Stimulated activated naive B cell treated with anti-CD40 and anti-IgM and Interleukin-4, amounts not matched to agents 10 μg/mL and 1 μg/mL and 100 μg/mL, for 72 hours (primary cell): ENCODE data around the gene SS18L1.
"Not testable (repeated sequence)": the region's sequence is repeated elsewhere in the genome, so short reads cannot be mapped to it uniquely, and the experiment has no call there.

Experiments
- ATAC-seq, 2 donors: fragments of 150-1000 bp; cut with Tn5 transposase; replicated peaks; 2 replicates each; pipeline ENCODE4 v1.10.0; 2021; ENCODE audit warnings: moderate library complexity in 1 of 2
- DNase-seq: peaks from one replicate; pipeline ENCODE4 v3.0.0; 2021
- H3K27ac Mint-ChIP-seq: one replicate; pipeline ENCODE4 v1.8.0; 2022; ENCODE audit warnings: mild to moderate bottlenecking, mixed read lengths
- H3K27me3 Mint-ChIP-seq, 2 donors: one replicate each; pipeline ENCODE4 v1.8.0; 2022; ENCODE audit warnings: mixed read lengths in 2 of 2
- H3K36me3 Mint-ChIP-seq, 2 donors: one replicate each; pipeline ENCODE4 v1.8.0; 2022; ENCODE audit warnings: mixed read lengths in 2 of 2, mild to moderate bottlenecking in 1 of 2
- H3K4me1 Mint-ChIP-seq, 2 donors: one replicate each; pipeline ENCODE4 v1.8.0; 2022; ENCODE audit warnings: mixed read lengths in 2 of 2, mild to moderate bottlenecking in 1 of 2
- H3K4me3 Mint-ChIP-seq, 2 donors: one replicate each; pipeline ENCODE4 v1.8.0; 2022; ENCODE audit warnings: mild to moderate bottlenecking in 2 of 2, mixed read lengths in 2 of 2, moderate library complexity in 1 of 2
- H3K9me3 Mint-ChIP-seq, 2 donors: one replicate each; pipeline ENCODE4 v1.8.0; 2022; ENCODE audit warnings: mixed read lengths in 2 of 2, mild to moderate bottlenecking in 1 of 2

The SS18L1 gene, protein sequence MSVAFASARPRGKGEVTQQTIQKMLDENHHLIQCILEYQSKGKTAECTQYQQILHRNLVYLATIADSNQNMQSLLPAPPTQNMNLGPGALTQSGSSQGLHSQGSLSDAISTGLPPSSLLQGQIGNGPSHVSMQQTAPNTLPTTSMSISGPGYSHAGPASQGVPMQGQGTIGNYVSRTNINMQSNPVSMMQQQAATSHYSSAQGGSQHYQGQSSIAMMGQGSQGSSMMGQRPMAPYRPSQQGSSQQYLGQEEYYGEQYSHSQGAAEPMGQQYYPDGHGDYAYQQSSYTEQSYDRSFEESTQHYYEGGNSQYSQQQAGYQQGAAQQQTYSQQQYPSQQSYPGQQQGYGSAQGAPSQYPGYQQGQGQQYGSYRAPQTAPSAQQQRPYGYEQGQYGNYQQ

DNA sequence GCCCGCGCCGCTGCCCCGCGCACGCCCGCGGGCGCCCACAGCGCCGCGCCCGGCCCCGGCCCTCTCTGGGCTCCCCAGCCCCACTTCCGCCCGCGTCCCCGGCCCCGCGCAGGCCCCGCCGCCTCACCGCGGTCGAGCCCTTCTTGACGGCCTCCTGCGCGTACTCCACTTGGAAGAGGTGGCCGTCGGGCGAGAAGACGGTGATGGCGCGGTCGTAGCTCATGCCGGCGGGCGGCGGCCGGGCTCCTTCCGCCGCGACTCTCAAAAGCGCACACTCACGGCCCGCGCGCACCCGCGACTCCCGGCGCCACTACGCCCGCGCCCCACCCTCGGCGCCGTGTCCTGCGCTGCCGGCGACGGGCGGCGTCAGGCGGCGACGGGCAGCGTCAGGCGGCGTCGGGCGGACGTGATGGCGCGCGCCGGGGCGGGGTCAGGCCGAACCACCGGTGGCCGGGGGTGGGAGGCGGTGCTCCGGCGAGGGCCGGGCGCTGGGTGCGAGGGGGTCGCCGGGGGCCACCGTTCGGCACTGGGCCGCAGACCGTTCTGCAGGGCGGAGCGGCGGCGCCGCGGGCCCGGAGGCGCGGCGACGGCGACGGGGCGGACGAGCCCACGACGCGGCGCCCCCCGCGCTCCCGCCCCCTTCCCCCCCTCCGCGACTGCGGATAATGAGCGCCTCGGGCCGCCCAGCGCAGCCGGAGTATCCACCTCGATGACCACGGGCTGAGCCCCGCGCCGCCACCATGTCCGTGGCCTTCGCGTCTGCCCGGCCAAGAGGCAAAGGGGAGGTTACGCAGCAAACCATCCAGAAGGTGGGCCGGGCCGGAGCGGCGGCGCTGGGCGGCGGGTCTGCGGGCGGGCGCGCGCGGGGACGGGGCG is at the start of gene SS18L1, which contains the start of gene PSMA7:
Gene SS18L1 (plus strand): TSS at position 689 of the 876 bp plus-strand sequence. CDS start 52 bp downstream, at position 741.
Gene PSMA7 (minus strand): TSS at position 314 of the 876 bp plus-strand sequence. CDS start 91 bp downstream, at position 223.
- ATAC-seq (peak; percentile 90 to 93), DNase-seq (peak; percentile 79)
- H3K27ac Mint-ChIP-seq = peak within 1 kb of the TSS; percentile 96
- H3K9me3 Mint-ChIP-seq = no peaks in the 10 kb centered on the region
- peaks cover 31 to 49% of the 10 kb centered on the region in 2 donors for H3K4me1 Mint-ChIP-seq
- H3K4me3 Mint-ChIP-seq = peak within 1 kb of the TSS; percentile 90
- H3K27me3 Mint-ChIP-seq = no peaks in the 10 kb centered on the region
- H3K36me3 Mint-ChIP-seq = peaks cover 14 to 36% of the 10 kb centered on the region in 2 donors

DNA sequence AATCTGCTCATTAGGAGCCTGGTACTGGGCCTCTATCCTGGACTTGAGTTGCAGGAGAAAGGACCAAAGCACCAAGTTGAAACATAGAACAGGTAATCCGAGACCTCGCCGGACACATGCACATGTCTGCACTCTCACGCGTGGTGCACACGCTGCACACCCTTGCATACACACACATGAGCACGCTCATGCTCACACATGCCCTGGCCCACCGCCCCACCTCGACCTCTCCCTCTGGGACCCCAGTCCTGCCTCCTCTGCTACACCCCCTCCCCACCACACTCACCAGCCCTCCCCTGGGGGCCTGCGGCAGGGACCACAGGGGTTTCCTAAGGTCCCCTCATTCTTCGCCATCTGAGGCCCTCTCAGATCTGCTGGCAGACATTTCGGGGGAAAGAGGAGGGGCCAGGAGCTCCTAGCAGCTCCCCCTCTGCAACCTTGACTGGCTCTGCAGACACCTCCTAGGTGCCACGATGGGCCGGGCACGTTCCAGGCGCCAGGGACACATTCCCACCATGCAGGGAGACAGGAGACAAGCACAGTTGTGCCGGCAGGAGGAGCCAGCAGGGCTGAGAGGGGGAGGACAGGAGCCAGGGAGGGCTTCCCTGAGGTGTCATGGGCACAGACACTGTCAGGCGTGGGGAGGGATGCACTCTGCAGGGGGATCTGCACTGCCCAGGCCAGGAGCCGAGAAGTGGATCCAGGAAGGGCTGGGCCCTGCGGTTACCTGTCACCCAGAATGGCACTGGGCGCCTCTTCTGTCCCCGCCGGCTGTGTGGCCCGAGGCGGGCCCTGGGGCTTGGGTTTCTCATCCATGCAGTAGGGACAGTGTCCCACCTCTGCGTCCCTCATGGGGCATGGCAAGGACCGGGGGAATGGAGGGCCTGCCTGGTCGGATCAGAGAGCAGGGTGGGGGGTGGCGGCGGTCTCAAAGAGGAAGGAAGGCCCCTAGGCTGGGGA is 46.9 kb upstream of the SS18L1 start:
- peaks cover 36 to 37% of the 10 kb centered on the region in 2 donors for H3K27me3 Mint-ChIP-seq
- no peak overlapping the region for H3K4me3 Mint-ChIP-seq
- peaks cover 12 to 15% of the 10 kb centered on the region in 2 donors for H3K9me3 Mint-ChIP-seq
- no peak for ATAC-seq
- H3K36me3 Mint-ChIP-seq = peaks cover 7 to 22% of the 10 kb centered on the region in 2 donors
- no peak overlapping the region for H3K27ac Mint-ChIP-seq
- no peak for DNase-seq
- peaks cover 0 to 1% of the 10 kb centered on the region in 2 donors for H3K4me1 Mint-ChIP-seq

DNA sequence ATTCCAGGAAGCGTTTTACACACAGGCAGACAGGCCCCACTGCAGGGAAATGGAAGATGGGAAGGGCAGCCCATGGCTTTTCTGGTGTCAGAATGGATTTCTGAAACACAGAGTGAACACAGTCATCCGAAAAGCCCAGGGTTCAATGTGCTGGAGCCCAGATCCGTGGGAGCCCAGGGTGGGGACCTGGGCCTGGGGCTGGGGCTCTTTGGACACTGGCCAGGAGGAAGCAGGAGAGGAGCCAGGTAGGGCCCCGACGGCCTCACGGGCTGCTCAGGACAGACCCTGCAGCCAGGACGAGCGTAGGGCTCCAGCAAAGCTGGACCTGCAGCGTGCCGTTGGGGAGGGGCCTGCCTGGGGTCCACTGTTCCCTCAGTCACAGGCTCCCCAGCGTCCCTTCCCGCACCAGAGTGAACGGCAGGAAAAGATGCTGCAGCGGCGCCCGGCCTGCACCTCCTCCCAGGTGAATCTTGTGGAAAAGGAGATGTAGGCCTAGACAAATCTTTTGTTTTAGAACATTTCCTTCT is 45.6 kb upstream of the SS18L1 start:
- Mint-ChIP-seq H3K27me3 (peaks cover 35 to 38% of the 10 kb centered on the region in 2 donors), H3K27ac (no peak overlapping the region), H3K4me3 (no peak overlapping the region), H3K36me3 (peaks cover 7 to 22% of the 10 kb centered on the region in 2 donors), H3K4me1 (peaks cover 0 to 1% of the 10 kb centered on the region in 2 donors), H3K9me3 (peaks cover 12 to 15% of the 10 kb centered on the region in 2 donors)
- ATAC-seq (no peak), DNase-seq (no peak)

DNA sequence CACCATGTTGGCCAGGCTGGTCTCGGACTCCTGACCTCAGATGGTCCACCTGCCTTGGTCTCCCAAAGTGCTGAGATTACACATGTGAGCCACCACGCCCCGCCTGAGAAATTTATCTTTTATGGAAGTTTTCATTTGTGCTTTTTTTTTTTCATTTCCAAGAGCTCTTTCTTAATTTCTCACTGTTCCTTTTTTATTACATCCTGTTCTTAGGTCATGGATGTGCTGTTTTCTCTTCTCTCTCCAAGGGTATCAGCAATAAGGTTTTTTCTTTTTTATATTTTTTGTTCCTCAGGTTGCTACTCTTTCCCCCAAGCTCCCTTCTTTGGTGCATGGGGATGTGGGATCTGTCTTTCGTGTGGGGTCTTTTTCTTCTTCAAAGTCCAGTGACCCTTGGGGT is 42.5 kb upstream of the SS18L1 start:
- Mint-ChIP-seq H3K4me3 (no peak overlapping the region), H3K27me3 (peaks cover 53% of the 10 kb centered on the region in 2 donors), H3K27ac (no peak overlapping the region), H3K9me3 (peaks cover 29 to 31% of the 10 kb centered on the region in 2 donors), H3K4me1 (peaks cover 0 to 1% of the 10 kb centered on the region in 2 donors), H3K36me3 (peaks cover 11 to 42% of the 10 kb centered on the region in 2 donors)
- no peak for ATAC-seq
- DNase-seq = no peak

DNA sequence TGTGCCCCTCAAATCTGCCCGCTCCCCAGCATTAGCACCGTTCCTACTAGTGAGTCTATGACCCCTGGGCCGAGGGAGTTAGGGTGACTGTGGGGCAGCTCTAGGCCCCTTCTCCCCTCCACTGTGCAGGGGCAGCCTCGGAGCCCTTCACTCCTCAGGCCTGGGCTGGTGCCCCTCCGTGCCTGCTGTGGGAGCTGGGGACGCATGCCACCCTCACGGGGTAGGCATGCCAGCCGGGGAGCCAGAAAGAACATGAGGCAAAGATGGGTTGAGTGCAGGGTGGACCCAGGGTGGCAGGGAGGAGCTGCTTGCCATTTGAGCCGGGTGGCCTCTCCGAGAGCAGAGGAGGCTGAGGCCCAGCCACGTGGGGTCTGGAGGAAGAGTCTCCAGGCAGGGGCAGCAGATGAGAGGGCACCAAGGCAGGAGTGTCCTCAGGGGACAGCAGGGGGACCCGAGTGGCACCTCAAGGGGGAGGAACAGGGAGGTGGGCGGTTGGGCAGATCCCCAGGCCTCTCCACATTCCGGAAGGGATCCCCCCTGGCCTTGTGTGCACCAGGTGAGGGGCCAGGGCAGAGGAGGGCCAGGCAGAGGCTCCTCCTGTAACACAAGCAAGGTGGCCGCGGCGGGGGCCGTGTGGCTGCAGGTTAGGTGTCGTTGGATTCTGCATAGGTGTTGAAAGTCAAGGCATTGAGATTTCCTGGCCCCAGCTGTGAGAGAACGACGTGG is 39.9 kb upstream of the SS18L1 start:
- Mint-ChIP-seq H3K9me3 (peaks cover 45 to 48% of the 10 kb centered on the region in 2 donors), H3K4me3 (no peak overlapping the region), H3K27me3 (peaks cover 44 to 59% of the 10 kb centered on the region in 2 donors), H3K4me1 (no peaks in the 10 kb centered on the region), H3K27ac (no peak overlapping the region), H3K36me3 (peaks cover 19 to 56% of the 10 kb centered on the region in 2 donors)
- DNase-seq (no peak), ATAC-seq (no peak)

DNA sequence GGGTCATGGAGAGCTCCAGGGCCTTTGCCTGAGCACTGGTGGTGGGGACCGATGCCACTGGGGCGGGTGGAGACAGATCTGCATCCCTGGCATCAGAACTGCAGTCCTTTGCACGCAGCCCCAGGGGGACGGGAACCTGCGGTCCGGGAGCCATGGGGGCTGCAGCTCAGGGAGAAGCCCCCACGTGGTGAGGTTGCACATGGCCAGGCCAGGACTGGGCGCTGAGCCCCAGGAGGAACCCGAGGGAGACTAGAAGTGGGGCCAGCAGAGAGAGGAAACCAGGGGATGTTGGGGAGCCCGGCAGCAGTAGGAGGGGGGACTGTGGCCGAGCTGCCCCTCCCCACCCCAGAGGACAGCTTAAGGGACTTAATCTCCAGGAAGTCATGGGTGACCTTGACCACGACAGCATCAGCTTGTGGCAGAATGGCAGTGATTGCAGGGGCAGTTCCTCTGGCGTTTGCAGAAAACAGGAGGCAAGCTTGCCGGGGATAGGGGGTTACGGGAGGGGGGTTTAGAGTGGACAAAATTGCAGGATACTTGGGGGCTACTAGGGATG is 39.3 kb upstream of the SS18L1 start:
- H3K4me1 Mint-ChIP-seq = no peaks in the 10 kb centered on the region
- H3K4me3 Mint-ChIP-seq = no peak overlapping the region
- ATAC-seq (no peak), DNase-seq (no peak)
- no peak overlapping the region for H3K27ac Mint-ChIP-seq
- peaks cover 45 to 51% of the 10 kb centered on the region in 2 donors for H3K9me3 Mint-ChIP-seq
- peaks cover 19 to 57% of the 10 kb centered on the region in 2 donors for H3K36me3 Mint-ChIP-seq
- H3K27me3 Mint-ChIP-seq = peaks cover 41 to 55% of the 10 kb centered on the region in 2 donors

DNA sequence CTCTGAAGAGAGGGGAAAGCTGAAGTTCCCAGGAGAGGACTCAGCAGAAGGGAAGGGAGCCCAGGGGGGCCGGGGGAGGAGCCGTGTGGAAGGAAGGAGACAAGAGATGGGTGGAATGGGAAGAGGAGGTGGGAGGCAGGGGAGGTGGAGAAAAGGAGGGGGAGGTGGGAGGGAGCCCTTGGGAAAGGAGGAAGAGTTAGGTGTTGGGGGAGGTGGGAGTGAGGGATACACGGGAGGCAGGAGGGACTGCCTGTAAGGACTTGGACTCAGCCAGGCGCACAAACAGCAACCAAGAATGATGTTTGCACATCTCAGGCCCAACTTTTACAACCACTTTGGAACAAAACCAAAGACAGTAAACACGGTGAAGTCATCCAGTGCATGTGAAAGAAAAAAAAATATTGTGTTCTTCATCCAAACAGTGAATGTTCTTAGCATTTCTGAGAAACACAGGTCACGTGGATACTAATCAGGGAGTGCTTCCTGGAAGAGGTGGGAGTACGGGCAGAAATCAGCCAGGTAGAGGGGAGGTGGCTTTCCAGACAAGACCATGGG is 38.7 kb upstream of the SS18L1 start:
- DNase-seq (no peak), ATAC-seq (no peak)
- Mint-ChIP-seq H3K27me3 (peaks cover 37 to 52% of the 10 kb centered on the region in 2 donors), H3K36me3 (peaks cover 19 to 54% of the 10 kb centered on the region in 2 donors), H3K4me3 (no peak overlapping the region), H3K27ac (no peak overlapping the region), H3K9me3 (peaks cover 45 to 50% of the 10 kb centered on the region in 2 donors), H3K4me1 (no peaks in the 10 kb centered on the region)

DNA sequence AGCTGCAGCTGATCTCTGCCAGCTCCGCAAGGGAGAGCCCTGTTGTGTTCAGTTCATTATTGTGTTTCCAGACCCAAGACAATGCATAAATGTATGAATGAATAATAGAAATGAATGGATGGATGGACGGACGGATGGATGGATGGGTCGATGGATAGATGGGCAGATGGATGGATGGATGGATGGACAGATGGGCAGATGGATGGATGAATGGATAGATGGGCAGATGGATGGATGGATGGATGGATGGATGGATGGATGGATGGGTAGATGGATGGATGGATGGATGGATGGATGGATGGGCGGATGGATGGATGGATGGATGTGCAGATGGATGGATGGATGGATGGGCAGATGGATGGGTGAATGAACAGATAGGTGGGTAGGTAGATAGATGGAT is 38.0 kb upstream of the SS18L1 start:
- Mint-ChIP-seq H3K27me3 (peaks cover 31 to 45% of the 10 kb centered on the region in 2 donors), H3K9me3 (peaks cover 47 to 53% of the 10 kb centered on the region in 2 donors), H3K36me3 (peaks cover 21 to 51% of the 10 kb centered on the region in 2 donors), H3K27ac (no peak overlapping the region), H3K4me3 (no peak overlapping the region), H3K4me1 (no peaks in the 10 kb centered on the region)
- no peak for ATAC-seq
- DNase-seq = no peak

DNA sequence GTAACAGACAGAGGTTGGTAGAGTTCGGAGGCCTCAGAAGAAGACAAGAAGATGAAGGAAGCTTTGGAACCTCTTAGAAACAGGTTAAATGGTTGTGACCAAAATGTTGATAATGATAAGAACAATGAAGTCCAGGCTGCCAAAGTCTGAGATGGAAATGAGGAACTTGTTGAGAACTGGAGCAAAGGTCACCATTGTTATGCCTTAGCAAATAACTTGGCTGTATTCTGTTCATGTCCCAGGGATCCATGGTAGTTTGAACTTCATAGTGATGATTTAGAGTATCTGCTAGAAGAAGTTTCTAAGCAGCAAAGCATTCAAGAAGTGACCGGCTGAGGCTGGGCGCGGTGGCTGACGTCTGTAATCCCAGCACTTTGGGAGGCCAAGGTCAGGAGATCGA is 32.4 kb upstream of the SS18L1 start:
- ATAC-seq = no peak
- no peak for DNase-seq
- H3K4me1 Mint-ChIP-seq = no peaks in the 10 kb centered on the region
- peaks cover 21 to 44% of the 10 kb centered on the region in 2 donors for H3K36me3 Mint-ChIP-seq
- no peak overlapping the region for H3K27ac Mint-ChIP-seq
- H3K4me3 Mint-ChIP-seq = no peak overlapping the region
- H3K27me3 Mint-ChIP-seq = peaks cover 9 to 26% of the 10 kb centered on the region in 2 donors
- peaks cover 42 to 53% of the 10 kb centered on the region in 2 donors for H3K9me3 Mint-ChIP-seq

DNA sequence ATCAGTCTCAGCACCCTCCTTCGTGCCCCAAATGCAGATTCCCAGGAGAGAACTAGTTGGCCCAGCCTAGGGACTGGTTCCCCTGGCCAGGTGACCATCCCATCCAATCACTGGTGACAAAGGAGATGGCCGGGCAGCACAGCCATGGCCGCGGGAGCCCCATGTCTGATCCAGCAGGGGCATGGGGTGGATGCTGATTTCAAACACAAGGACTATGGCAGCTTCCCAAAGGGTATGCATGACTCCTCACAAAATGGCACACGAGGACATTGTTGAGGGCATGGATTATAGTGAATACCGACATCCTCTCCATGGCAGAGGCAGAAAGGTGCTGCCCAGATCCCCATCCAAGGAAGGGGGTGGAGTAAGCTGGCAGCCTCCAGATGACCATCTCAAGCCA is 31.2 kb upstream of the SS18L1 start:
- Mint-ChIP-seq H3K4me3 (no peak overlapping the region), H3K4me1 (peaks cover 0 to 1% of the 10 kb centered on the region in 2 donors), H3K27me3 (peaks cover 7 to 27% of the 10 kb centered on the region in 2 donors), H3K9me3 (peaks cover 36 to 46% of the 10 kb centered on the region in 2 donors), H3K36me3 (peaks cover 18 to 39% of the 10 kb centered on the region in 2 donors), H3K27ac (no peak overlapping the region)
- DNase-seq (no peak), ATAC-seq (no peak)

DNA sequence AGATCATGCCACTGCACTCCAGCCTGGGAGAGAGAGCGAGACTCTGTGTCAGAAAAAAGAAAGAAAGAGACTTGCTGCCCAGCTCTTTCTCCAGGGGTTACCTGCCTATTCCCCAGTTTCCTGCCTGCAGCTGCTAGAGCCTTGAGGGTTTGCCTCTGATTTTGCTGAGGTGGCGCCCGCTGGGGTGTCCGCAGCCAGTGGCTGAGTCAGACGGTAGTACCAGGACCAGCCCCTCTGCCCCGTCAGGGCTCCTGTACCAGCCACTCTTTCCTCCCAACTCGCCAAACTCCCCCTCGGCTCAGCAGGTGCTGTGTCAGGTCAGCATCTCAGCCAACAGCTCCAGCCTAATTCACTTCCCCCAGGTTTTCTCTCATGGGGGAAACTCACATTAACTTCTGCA is 28.7 kb upstream of the SS18L1 start:
- H3K4me3 Mint-ChIP-seq = no peak overlapping the region
- DNase-seq = no peak
- H3K36me3 Mint-ChIP-seq = peaks cover 13 to 24% of the 10 kb centered on the region in 2 donors
- H3K4me1 Mint-ChIP-seq = peaks cover 0 to 10% of the 10 kb centered on the region in 2 donors
- peaks cover 22 to 30% of the 10 kb centered on the region in 2 donors for H3K9me3 Mint-ChIP-seq
- no peak for ATAC-seq
- no peak overlapping the region for H3K27ac Mint-ChIP-seq
- H3K27me3 Mint-ChIP-seq = peaks cover 8 to 29% of the 10 kb centered on the region in 2 donors

DNA sequence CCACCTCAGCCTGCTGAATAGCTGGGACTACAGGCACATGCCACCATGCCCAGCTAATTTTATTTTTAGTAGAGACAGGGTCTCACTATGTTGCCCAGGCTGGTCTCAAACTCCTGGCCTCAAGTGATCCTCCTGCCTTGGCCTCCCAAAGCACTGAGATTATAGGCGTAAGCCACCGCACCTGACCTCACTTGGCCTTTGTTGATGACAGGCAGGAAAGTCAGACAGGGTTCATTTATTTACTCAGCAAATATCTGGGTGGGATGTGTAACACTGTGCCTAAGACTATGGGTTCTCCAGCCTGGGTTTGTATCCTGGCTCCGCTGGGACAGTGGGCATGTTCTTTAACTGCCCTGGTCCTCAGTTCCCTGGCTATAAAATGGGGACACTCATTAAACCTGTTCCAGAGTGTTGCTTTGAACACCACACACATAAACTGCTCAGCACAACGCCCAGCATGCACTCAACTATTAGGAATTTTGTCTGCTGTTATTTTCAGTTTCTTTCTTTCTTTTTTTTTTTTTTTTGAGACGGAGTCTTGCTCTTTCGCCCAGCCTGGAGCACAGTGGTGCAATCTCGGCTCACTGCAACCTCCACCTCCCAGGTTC is 27.7 kb upstream of the SS18L1 start:
- H3K9me3 Mint-ChIP-seq = peaks cover 16 to 25% of the 10 kb centered on the region in 2 donors

More for the DNA sequence above, 27.7 kb upstream of the SS18L1 start:
- peaks cover 0 to 11% of the 10 kb centered on the region in 2 donors for H3K4me1 Mint-ChIP-seq
- H3K27ac Mint-ChIP-seq, H3K4me3 Mint-ChIP-seq, DNase-seq, ATAC-seq: not testable (repeated sequence)
- H3K36me3 Mint-ChIP-seq = peaks cover 9 to 18% of the 10 kb centered on the region in 2 donors
- peaks cover 8 to 29% of the 10 kb centered on the region in 2 donors for H3K27me3 Mint-ChIP-seq
